SK-N-SH treated with all-trans-retinoic acid at 6 μM for 48 hours (cell line): ENCODE measurements around the gene CAPN10.

ENCODE experiments used
- RARB ChIP-seq: fragments of 250-450 bp; sonication (Bioruptor Pico); IDR thresholded peaks from 2 replicates; pipeline ENCODE4 v1.8.0; 2021; ENCODE audit warnings: mild to moderate bottlenecking, moderate library complexity
- ZC3H10 ChIP-seq: fragments of 250-450 bp; sonication (Bioruptor Pico); IDR thresholded peaks from 2 replicates; pipeline ENCODE4 v1.5.1; 2021; ENCODE audit warnings: mild to moderate bottlenecking, moderate library complexity
- ZNF565 ChIP-seq: fragments of 450-650 bp; formaldehyde crosslinking; conservative IDR thresholded peaks from 2 replicates; pipeline ENCODE4 v1.5.0; 2020; ENCODE audit warnings: low read depth, mild to moderate bottlenecking, moderate library complexity

DNA sequence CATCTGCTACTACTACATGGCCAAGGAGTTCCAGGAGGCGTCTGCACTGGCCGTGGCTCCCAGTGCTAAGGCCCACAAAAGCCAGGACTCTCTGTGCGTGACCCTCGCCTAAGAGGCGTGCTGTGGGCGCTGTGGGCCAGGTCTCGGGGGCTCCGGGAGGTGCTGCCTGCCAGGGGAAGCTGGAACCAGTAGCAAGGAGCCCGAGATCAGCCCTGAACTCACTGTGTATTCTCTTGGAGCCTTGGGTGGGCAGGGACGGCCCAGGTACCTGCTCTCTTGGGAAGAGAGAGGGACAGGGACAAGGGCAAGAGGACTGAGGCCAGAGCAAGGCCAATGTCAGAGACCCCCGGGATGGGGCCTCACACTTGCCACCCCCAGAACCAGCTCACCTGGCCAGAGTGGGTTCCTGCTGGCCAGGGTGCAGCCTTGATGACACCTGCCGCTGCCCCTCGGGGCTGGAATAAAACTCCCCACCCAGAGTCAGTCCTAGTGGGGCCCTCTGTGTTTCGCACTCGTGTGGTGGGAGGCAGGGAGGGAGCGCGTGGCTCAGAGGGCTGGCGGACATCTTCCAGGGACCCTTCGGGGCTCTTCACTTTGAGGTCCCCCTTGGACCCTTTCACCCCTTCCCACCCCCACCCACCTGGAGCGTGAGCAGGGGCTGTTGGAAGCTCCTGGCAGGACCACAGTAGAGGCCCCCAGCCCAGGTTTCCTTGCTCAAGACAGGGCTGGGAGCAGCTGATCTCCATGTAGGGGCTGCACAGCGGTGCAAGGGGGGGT lies 44.4 kb downstream of the CAPN10 start:
- no peak for TF ChIP-seq RARB (CRISPR knock-in tag)
- TF ChIP-seq ZC3H10 (CRISPR knock-in tag): no peak
- no peak for TF ChIP-seq ZNF565 (CRISPR knock-in tag)
